Cerebellar nuclear complex (tissue), 1 donor: ENCODE measurements around the gene SEC24D.
A peak's percentile ranks its signal among the peaks of the same experiment; 100 is the strongest.

Experiments used
- DNase-seq, 2 experiments: peaks; one replicate each; lab custom pipeline; 2025; lab: John Stamatoyannopoulos, UW

The SEC24D gene

GRCh38 chr4:118773429-118773792, 62.5 kb downstream of the SEC24D start:
- no peak for DNase-seq

- no peak for DNase-seq
Observed at GRCh38 chr4:118772767-118773428, 63.0 kb downstream of the SEC24D start.

- peak in 1 of 2 experiments; percentile 7 for DNase-seq
Observed at GRCh38 chr4:118772081-118772766, 63.7 kb downstream of the SEC24D start.

- DNase-seq, result no peak
Observed at GRCh38 chr4:118770741-118771187, 65.2 kb downstream of the SEC24D start.

GRCh38 chr4:118769161-118769560, 66.8 kb downstream of the SEC24D start:
- DNase-seq, result no peak

- no peak for DNase-seq
Observed at GRCh38 chr4:118767109-118767508, 68.8 kb downstream of the SEC24D start.

GRCh38 chr4:118765399-118765798, 70.5 kb downstream of the SEC24D start:
- DNase-seq, result no peak

- no peak for DNase-seq
Observed at GRCh38 chr4:118762730-118763477, 73.0 kb downstream of the SEC24D start.

- DNase-seq, result no peak
Observed at GRCh38 chr4:118762155-118762554, 73.8 kb downstream of the SEC24D start.

GRCh38 chr4:118761397-118762016, 74.4 kb downstream of the SEC24D start:
- no peak for DNase-seq

GRCh38 chr4:118760493-118760892, 75.4 kb downstream of the SEC24D start:
- DNase-seq, result no peak

GRCh38 chr4:118760092-118760491, 75.8 kb downstream of the SEC24D start:
- DNase-seq, result no peak

GRCh38 chr4:118759481-118759880, 76.4 kb downstream of the SEC24D start:
- DNase-seq, result no peak

GRCh38 chr4:118758293-118758692, 77.6 kb downstream of the SEC24D start:
- DNase-seq, result no peak

GRCh38 chr4:118757761-118758251, 78.1 kb downstream of the SEC24D start:
- no peak for DNase-seq

GRCh38 chr4:118756958-118757357, 79.0 kb downstream of the SEC24D start:
- DNase-seq, result no peak

- no peak for DNase-seq
Observed at GRCh38 chr4:118756429-118756828, 79.5 kb downstream of the SEC24D start.

- no peak for DNase-seq
Observed at GRCh38 chr4:118755438-118756226, 80.3 kb downstream of the SEC24D start.

- no peak for DNase-seq
Observed at GRCh38 chr4:118754890-118755289, 81.0 kb downstream of the SEC24D start.

GRCh38 chr4:118753685-118754084, 82.2 kb downstream of the SEC24D start:
- no peak for DNase-seq

- DNase-seq, result no peak
Observed at GRCh38 chr4:118753096-118753495, 82.8 kb downstream of the SEC24D start.

- no peak for DNase-seq
Observed at GRCh38 chr4:118752551-118752950, 83.4 kb downstream of the SEC24D start.
